Effector memory CD8-positive, alpha-beta T cell (primary cell): Measurements from ENCODE around the gene PRR36.

Experiments used
- ATAC-seq: fragments of 150-1000 bp; cut with Tn5 transposase; replicated peaks from 2 replicates; pipeline ENCODE4 v1.10.0; 2021; ENCODE audit warnings: mild to moderate bottlenecking, moderate library complexity
- DNase-seq, 3 experiments: peaks; one replicate each; pipeline ENCODE4 v3.0.0; 2021
- H3K27ac Mint-ChIP-seq, 2 donors: one replicate each; pipeline ENCODE4 v1.8.0; 2022; ENCODE audit warnings: mild to moderate bottlenecking in 2 of 2, mixed read lengths in 2 of 2, moderate library complexity in 2 of 2
- H3K27me3 Mint-ChIP-seq, 2 donors: one replicate each; pipeline ENCODE4 v1.8.0; 2022; ENCODE audit warnings: mixed read lengths in 2 of 2
- H3K36me3 Mint-ChIP-seq: one replicate; pipeline ENCODE4 v1.8.0; 2022; ENCODE audit warnings: mild to moderate bottlenecking, moderate library complexity, mixed read lengths; ENCODE audit not compliant: insufficient read depth
- H3K4me1 Mint-ChIP-seq, 2 donors: one replicate each; pipeline ENCODE4 v1.8.0; 2022; ENCODE audit warnings: low read depth in 2 of 2, mixed read lengths in 2 of 2
- H3K4me3 Mint-ChIP-seq, 2 donors: one replicate each; pipeline ENCODE4 v1.8.0; 2022; ENCODE audit warnings: mild to moderate bottlenecking in 2 of 2, mixed read lengths in 2 of 2, moderate library complexity in 2 of 2
- H3K9me3 Mint-ChIP-seq, 2 donors: one replicate each; pipeline ENCODE4 v1.8.0; 2022; ENCODE audit warnings: mixed read lengths in 2 of 2

Gene PRR36

GRCh38 chr19:7851623-7852500, 22.3 kb downstream of the PRR36 start:
- Mint-ChIP-seq H3K4me1 (peaks cover 5 to 8% of the 10 kb centered on the region in 2 donors), H3K9me3 (no peaks in the 10 kb centered on the region), H3K36me3 (peaks cover 6% of the 10 kb centered on the region), H3K27me3 (peaks cover 2 to 35% of the 10 kb centered on the region in 2 donors), H3K27ac (no peak overlapping the region), H3K4me3 (no peak overlapping the region)
- no peak for ATAC-seq
- DNase-seq: no peak

- no peaks in the 10 kb centered on the region for H3K9me3 Mint-ChIP-seq
- DNase-seq (no peak), ATAC-seq (no peak)
- H3K4me1 Mint-ChIP-seq: peaks cover 5 to 8% of the 10 kb centered on the region in 2 donors
- no peak overlapping the region for H3K27ac Mint-ChIP-seq
- no peak overlapping the region for H3K4me3 Mint-ChIP-seq
- peaks cover 0 to 27% of the 10 kb centered on the region in 2 donors for H3K27me3 Mint-ChIP-seq
- H3K36me3 Mint-ChIP-seq: peaks cover 6% of the 10 kb centered on the region
These were observed 23.1 kb downstream of the PRR36 start for GRCh38 chr19:7850945-7851622.

GRCh38 chr19:7850000-7850813, 24.0 kb downstream of the PRR36 start:
- ATAC-seq: no peak
- H3K36me3 Mint-ChIP-seq: peaks cover 6% of the 10 kb centered on the region
- peaks cover 5 to 8% of the 10 kb centered on the region in 2 donors for H3K4me1 Mint-ChIP-seq
- no peak overlapping the region for H3K4me3 Mint-ChIP-seq
- DNase-seq: no peak
- H3K27me3 Mint-ChIP-seq: peaks cover 0 to 18% of the 10 kb centered on the region in 2 donors
- no peaks in the 10 kb centered on the region for H3K9me3 Mint-ChIP-seq
- no peak overlapping the region for H3K27ac Mint-ChIP-seq

DNA sequence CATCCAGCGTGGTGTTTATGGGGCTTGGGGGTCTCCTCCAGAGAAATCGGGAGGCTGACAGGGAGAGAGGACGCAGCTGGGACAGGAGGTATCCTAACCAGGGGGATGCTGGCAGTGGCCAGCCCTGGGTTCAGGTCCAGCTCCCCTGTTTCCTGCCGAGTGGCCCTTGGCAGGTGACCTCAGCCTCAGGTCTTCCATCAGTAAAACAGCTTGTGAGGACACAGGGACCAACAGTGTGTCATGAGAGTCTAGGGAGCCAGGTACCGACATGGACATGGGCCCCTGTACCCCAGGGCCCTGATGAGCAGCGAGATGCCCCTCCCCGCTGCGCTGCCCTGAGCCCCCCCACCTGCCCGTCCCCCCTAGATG, 24.6 kb downstream of the PRR36 start:
- DNase-seq: no peak
- Mint-ChIP-seq H3K9me3 (no peaks in the 10 kb centered on the region), H3K4me3 (no peak overlapping the region), H3K27ac (no peak overlapping the region), H3K27me3 (peaks cover 0 to 13% of the 10 kb centered on the region in 2 donors), H3K36me3 (peaks cover 6% of the 10 kb centered on the region), H3K4me1 (peaks cover 5 to 8% of the 10 kb centered on the region in 2 donors)
- no peak for ATAC-seq

GRCh38 chr19:7848779-7849457, 25.3 kb downstream of the PRR36 start:
- H3K9me3 Mint-ChIP-seq: no peaks in the 10 kb centered on the region
- no peak overlapping the region for H3K27ac Mint-ChIP-seq
- no peak for DNase-seq
- no peak for ATAC-seq
- peaks cover 0 to 13% of the 10 kb centered on the region in 2 donors for H3K27me3 Mint-ChIP-seq
- H3K4me1 Mint-ChIP-seq: peaks cover 5 to 8% of the 10 kb centered on the region in 2 donors
- H3K4me3 Mint-ChIP-seq: no peak overlapping the region
- H3K36me3 Mint-ChIP-seq: peaks cover 6% of the 10 kb centered on the region

- Mint-ChIP-seq H3K36me3 (peaks cover 6% of the 10 kb centered on the region), H3K4me1 (no peaks in the 10 kb centered on the region), H3K27me3 (peaks cover 0 to 2% of the 10 kb centered on the region in 2 donors), H3K4me3 (no peak overlapping the region), H3K27ac (no peak overlapping the region), H3K9me3 (no peaks in the 10 kb centered on the region)
- DNase-seq: no peak
- ATAC-seq: no peak
These were observed 26.5 kb downstream of the PRR36 start for GRCh38 chr19:7847664-7848063.

- Mint-ChIP-seq H3K27ac (no peak overlapping the region), H3K27me3 (no peaks in the 10 kb centered on the region), H3K36me3 (peaks cover 6% of the 10 kb centered on the region), H3K4me1 (no peaks in the 10 kb centered on the region), H3K9me3 (no peaks in the 10 kb centered on the region), H3K4me3 (no peak overlapping the region)
- no peak for ATAC-seq
- DNase-seq: no peak
These were observed 28.0 kb downstream of the PRR36 start for GRCh38 chr19:7846155-7846646.

GRCh38 chr19:7845390-7846154, 28.6 kb downstream of the PRR36 start:
- H3K9me3 Mint-ChIP-seq: no peaks in the 10 kb centered on the region
- no peaks in the 10 kb centered on the region for H3K27me3 Mint-ChIP-seq
- no peak overlapping the region for H3K4me3 Mint-ChIP-seq
- no peak overlapping the region for H3K27ac Mint-ChIP-seq
- ATAC-seq (no peak), DNase-seq (no peak)
- H3K4me1 Mint-ChIP-seq: no peaks in the 10 kb centered on the region
- H3K36me3 Mint-ChIP-seq: peaks cover 6% of the 10 kb centered on the region

- H3K4me1 Mint-ChIP-seq: no peaks in the 10 kb centered on the region
- peaks cover 3% of the 10 kb centered on the region for H3K36me3 Mint-ChIP-seq
- H3K9me3 Mint-ChIP-seq: no peaks in the 10 kb centered on the region
- ATAC-seq (no peak), DNase-seq (no peak)
- H3K4me3 Mint-ChIP-seq: no peak overlapping the region
- H3K27ac Mint-ChIP-seq: no peak overlapping the region
- no peaks in the 10 kb centered on the region for H3K27me3 Mint-ChIP-seq
These were observed 29.2 kb downstream of the PRR36 start for GRCh38 chr19:7844951-7845350.

GRCh38 chr19:7844405-7844804, 29.8 kb downstream of the PRR36 start:
- H3K4me1 Mint-ChIP-seq: no peaks in the 10 kb centered on the region
- H3K9me3 Mint-ChIP-seq: no peaks in the 10 kb centered on the region
- H3K27me3 Mint-ChIP-seq: no peaks in the 10 kb centered on the region
- H3K27ac Mint-ChIP-seq: no peak overlapping the region
- no peak for ATAC-seq
- DNase-seq: no peak
- H3K4me3 Mint-ChIP-seq: no peak overlapping the region
- peaks cover 3% of the 10 kb centered on the region for H3K36me3 Mint-ChIP-seq

- Mint-ChIP-seq H3K36me3 (peaks cover 3% of the 10 kb centered on the region), H3K27me3 (no peaks in the 10 kb centered on the region), H3K27ac (no peak overlapping the region), H3K4me3 (no peak overlapping the region), H3K9me3 (no peaks in the 10 kb centered on the region), H3K4me1 (no peaks in the 10 kb centered on the region)
- DNase-seq: no peak
- no peak for ATAC-seq
These were observed 30.7 kb downstream of the PRR36 start for GRCh38 chr19:7843521-7843920.

- Mint-ChIP-seq H3K36me3 (peaks cover 3% of the 10 kb centered on the region), H3K9me3 (no peaks in the 10 kb centered on the region), H3K27me3 (no peaks in the 10 kb centered on the region), H3K27ac (no peak overlapping the region), H3K4me3 (no peak overlapping the region), H3K4me1 (no peaks in the 10 kb centered on the region)
- ATAC-seq (no peak), DNase-seq (no peak)
These were observed 31.4 kb downstream of the PRR36 start for GRCh38 chr19:7842661-7843294.
